Measurements from ENCODE around the gene CREB3L2.
"Not testable (repeated sequence)": the region's sequence is repeated elsewhere in the genome, so short reads cannot be mapped to it uniquely, and the experiment has no call there.

DNA sequence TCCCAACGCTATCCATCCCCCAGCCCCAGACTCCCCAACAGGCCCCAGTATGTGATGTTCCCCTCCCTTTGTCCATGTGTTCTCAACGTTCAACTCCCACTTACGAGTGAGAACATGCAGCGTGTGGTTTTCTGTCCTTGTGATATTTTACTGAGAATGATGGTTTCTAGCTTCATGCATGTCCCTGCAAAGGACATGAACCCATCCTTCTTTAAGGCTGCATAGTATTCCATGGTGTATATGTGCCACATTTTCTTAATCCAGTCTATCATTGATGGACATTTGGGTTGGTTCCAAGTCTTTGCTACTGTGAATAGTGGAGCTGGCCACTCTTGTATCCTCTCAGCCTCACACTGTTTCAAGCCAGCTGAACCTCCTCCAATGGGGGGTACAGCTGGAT, 33.5 kb downstream of the CREB3L2 start:
- TF ChIP-seq POLR2AphosphoS5 (IDR thresholded peaks at IDR 0.05; ENCODE audit: low read depth, low read length); RXRA (IDR thresholded peaks at IDR 0.05; ENCODE audit: borderline replicate concordance, low read depth); TEAD4 (IDR thresholded peaks at IDR 0.05; ENCODE audit: borderline replicate concordance, insufficient read depth); REST (IDR thresholded peaks at IDR 0.05; ENCODE audit: low read depth, low read length); FOXM1 (IDR thresholded peaks at IDR 0.05; ENCODE audit: low read depth); TAF1 (IDR thresholded peaks at IDR 0.05; ENCODE audit: borderline replicate concordance, low read depth, low read length): not testable (repeated sequence)
- TF ChIP-seq, protein P1, sequence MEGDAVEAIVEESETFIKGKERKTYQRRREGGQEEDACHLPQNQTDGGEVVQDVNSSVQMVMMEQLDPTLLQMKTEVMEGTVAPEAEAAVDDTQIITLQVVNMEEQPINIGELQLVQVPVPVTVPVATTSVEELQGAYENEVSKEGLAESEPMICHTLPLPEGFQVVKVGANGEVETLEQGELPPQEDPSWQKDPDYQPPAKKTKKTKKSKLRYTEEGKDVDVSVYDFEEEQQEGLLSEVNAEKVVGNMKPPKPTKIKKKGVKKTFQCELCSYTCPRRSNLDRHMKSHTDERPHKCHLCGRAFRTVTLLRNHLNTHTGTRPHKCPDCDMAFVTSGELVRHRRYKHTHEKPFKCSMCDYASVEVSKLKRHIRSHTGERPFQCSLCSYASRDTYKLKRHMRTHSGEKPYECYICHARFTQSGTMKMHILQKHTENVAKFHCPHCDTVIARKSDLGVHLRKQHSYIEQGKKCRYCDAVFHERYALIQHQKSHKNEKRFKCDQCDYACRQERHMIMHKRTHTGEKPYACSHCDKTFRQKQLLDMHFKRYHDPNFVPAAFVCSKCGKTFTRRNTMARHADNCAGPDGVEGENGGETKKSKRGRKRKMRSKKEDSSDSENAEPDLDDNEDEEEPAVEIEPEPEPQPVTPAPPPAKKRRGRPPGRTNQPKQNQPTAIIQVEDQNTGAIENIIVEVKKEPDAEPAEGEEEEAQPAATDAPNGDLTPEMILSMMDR (IDR thresholded peaks at IDR 0.05) = not testable (repeated sequence)

Data from SK-N-SH (cell line).